Heart right ventricle (tissue), 16 donors: ENCODE results near the gene ASXL1. TPM values are rescaled to one million over a fixed set of nuclear protein-coding genes. Genes with fewer than 3 reads are reported as not detected.

Source experiments
- ATAC-seq, 8 donors: fragments of 200-7000 bp; cut with Tn5 transposase; one replicate each; pipeline ENCODE4 v1.9.1; 2020; ENCODE audit warnings: mild to moderate bottlenecking in 8 of 8, moderate library complexity in 8 of 8, moderate number of reproducible peaks in 1 of 8
- DNase-seq, 2 donors: peaks; one replicate each; pipeline ENCODE4 v3.0.0-alpha.2; 2020
- H3K27ac ChIP-seq, 10 donors: fragments of 200-600 bp; sonication (generic) in 2 of 10; one replicate each; pipeline versions ENCODE4 v1.5.0 to v1.8.0; 2020 to 2022; ENCODE audit warnings: mild to moderate bottlenecking in 3 of 10
- H3K27me3 ChIP-seq, 7 donors: fragments of 200-600 bp; one replicate each; pipeline ENCODE4 v1.8.0; 2021 to 2022; ENCODE audit warnings: mild to moderate bottlenecking in 2 of 7
- H3K36me3 ChIP-seq, 9 donors: fragments of 200-600 bp; sonication (generic) in 1 of 9; one replicate each; pipeline versions ENCODE4 v1.5.0 to v1.8.0; 2020 to 2022; ENCODE audit warnings: mild to moderate bottlenecking in 2 of 9
- H3K4me1 ChIP-seq, 9 donors: fragments of 200-600 bp; sonication (generic) in 1 of 9; one replicate each; pipeline versions ENCODE4 v1.5.0 to v1.8.0; 2020 to 2022; ENCODE audit warnings: mild to moderate bottlenecking in 4 of 9
- H3K4me3 ChIP-seq, 10 donors: fragments of 200-600 bp; sonication (generic) in 2 of 10; one replicate each; pipeline versions ENCODE4 v1.5.0 to v1.8.0; 2020 to 2022; ENCODE audit warnings: mild to moderate bottlenecking in 7 of 10, moderate library complexity in 2 of 10
- H3K9me3 ChIP-seq, 11 donors: fragments of 200-600 bp in 10 of 11; sonication (generic) in 2 of 11; one replicate each; pipeline versions ENCODE4 v1.5.0 to v1.8.0; 2013 to 2022; ENCODE audit warnings: mild to moderate bottlenecking in 2 of 11, control low read depth in 1 of 11, moderate library complexity in 1 of 11
- CTCF ChIP-seq, 9 donors: fragments of 200-600 bp; sonication (generic) in 2 of 9; IDR thresholded peaks; one replicate each; pipeline versions ENCODE4 v1.5.0 to v1.8.0; 2021 to 2022; ENCODE audit warnings: antibody characterized with exemption in 9 of 9, mild to moderate bottlenecking in 5 of 9, moderate library complexity in 1 of 9
- WGBS, 2 donors: extraction: QIAGEN DNeasy Blood & Tissue Kit; methylation state at CpG; one replicate each; pipeline ENCODE4 v1.1.7; 2013; ENCODE audit warnings: inconsistent platforms in 1 of 2; 5-methylcytosine and 5-hydroxymethylcytosine counted together
- intact Hi-C, 10 donors: fragments of 100-400 bp; cut with DNase I; formaldehyde crosslinking; loops; one replicate each; pipeline versions ENCODE4 v1.11.1 to v1.14.2; 2022
- polyA plus RNA-seq, 2 donors: library from polyadenylated mRNA; stranded (reverse); fragments of 200-250 nt; gene quantifications; one replicate each; pipeline ENCODE4 v1.2.3, GENCODE V29; 2013
- total RNA-seq, 10 donors: library from RNA; stranded (reverse); fragmentation: NEBNext Ultra II Directional in 3 of 10; extraction: Animal tissue kit (Norgen Biotek cat#: 25700) in 3 of 10; gene quantifications; one replicate each; pipeline versions ENCODE4 v1.2.1 to v1.2.4, GENCODE V29; 2021 to 2023
- donor health status: Arrhythmogenic right ventricular cardiomyopathy.
- donor health status: ischemic (EF 13 %, LVEDD 7.1; RV severe dilation, severe dysfunction).
- donor health status: healthy with polysubstance abuse.
- donor health status: DM: no; HTN: yes; CAD: no.
- donor health status: DM: no; HTN: no; CAD: no.
- donor health status: ischemic (EF 25% LVEDD 6.9; RV normal size, moderate dysfunction).
- donor health status: ischemic (EF 25% LVEDD 5.7; RV mildly dilated, moderate dysfunction).
- donor health status: healthy.
- donor health status: DM: yes; HTN: yes; CAD: no.
- donor health status: Ischemic cardiomyopathy.
- donor health status: ischemic (EF 35%, LVEDD 5.7; RV mildly dilated, moderate dysfunction).
- donor health status: nonischemic (EF 11% LVEDD 7.7; RV severe dilation, severe dysfunction).
- donor health status: DM: yes; HTN: yes; CAD: no.
- donor health status: PGD.
- donor health status: ischemic (EF 29% LVEDD 5.4; RV normal size, mild dysfunction).
- donor health status: nonischemic (EF 23%, LVEDD 6.1; RV moderate dilation, normal function).

ASXL1 gene
- total and polyA plus RNA-seq, 12 donors, result 10.0 to 39.4 (median 28.2) TPM

GRCh38 chr20:32445539-32446273 lies 87.6 kb downstream of the ASXL1 start:
- Histone ChIP-seq H3K4me1 (peaks cover 5 to 51% (median 33%) of the 10 kb centered on the region in 9 donors), H3K27ac (peak overlapping the region in 1 of 10 donors; percentile 7), H3K27me3 (no peaks in the 10 kb centered on the region), H3K9me3 (no peaks in the 10 kb centered on the region), H3K4me3 (no peak overlapping the region), H3K36me3 (peaks cover 0 to 85% (median 11%) of the 10 kb centered on the region in 9 donors)
- intact Hi-C loops, result no loop called here
- WGBS, 2 donors, result 40 to 58% methylated on average over 11 to 12 of the region's 12 CpGs
- ATAC-seq, result peak in 1 of 8 donors; percentile 15
- no peak for TF ChIP-seq CTCF (IDR thresholded peaks at IDR 0.05)
- no peak for DNase-seq

DNA sequence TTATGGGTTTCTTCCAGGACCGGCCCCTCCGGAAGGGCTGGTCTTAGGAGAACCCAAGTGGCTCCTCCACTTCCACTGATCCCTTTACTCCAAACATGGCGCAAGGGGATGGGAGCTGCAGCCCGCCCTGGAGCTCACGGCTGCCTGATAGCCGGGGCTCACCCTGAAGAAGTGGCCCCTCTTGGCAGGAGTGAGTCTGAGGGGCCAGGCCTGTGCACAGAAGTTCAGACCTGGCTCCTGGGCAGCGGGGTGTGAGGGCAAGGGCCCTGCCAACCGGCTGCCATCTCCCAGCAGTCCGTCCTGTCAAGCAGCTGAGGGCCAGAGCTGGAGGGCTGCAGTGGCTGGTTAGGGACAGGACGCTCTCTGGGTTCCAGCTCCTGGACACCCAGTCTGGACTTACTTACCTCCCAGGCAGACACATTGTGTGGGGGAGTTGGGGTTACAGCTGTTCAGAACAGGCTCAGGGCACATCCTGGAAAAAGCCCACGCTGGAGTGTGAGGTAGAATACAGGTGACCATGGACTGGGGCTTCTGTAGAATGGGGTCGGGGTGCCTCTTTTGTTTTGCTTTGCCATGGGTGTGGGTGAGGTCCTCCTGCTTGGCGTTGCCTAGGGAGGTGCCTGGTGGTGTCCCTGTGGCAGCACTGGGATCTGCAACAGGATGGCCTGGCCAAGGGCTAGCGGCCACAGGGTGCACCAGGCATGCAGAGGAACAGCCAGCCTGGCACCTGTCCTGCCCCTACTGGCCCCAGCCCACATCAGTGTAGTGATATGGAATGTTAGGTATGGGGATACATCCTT lies 88.4 kb downstream of the ASXL1 start:
- peaks cover 0 to 85% (median 10%) of the 10 kb centered on the region in 9 donors for H3K36me3 ChIP-seq
- no peak for TF ChIP-seq CTCF (IDR thresholded peaks at IDR 0.05)
- DNase-seq (no peak), ATAC-seq (peak in 3 of 8 donors; percentile 4 to 38 (median 23))
- no peaks in the 10 kb centered on the region for H3K9me3 ChIP-seq
- H3K4me3 ChIP-seq, result no peak overlapping the region
- WGBS, 2 donors, result 81 to 89% methylated on average over 14 of the region's 14 CpGs
- peaks cover 5 to 59% (median 38%) of the 10 kb centered on the region in 9 donors for H3K4me1 ChIP-seq
- intact Hi-C loops, result no loop called here
- no peak overlapping the region for H3K27ac ChIP-seq
- no peaks in the 10 kb centered on the region for H3K27me3 ChIP-seq

DNA sequence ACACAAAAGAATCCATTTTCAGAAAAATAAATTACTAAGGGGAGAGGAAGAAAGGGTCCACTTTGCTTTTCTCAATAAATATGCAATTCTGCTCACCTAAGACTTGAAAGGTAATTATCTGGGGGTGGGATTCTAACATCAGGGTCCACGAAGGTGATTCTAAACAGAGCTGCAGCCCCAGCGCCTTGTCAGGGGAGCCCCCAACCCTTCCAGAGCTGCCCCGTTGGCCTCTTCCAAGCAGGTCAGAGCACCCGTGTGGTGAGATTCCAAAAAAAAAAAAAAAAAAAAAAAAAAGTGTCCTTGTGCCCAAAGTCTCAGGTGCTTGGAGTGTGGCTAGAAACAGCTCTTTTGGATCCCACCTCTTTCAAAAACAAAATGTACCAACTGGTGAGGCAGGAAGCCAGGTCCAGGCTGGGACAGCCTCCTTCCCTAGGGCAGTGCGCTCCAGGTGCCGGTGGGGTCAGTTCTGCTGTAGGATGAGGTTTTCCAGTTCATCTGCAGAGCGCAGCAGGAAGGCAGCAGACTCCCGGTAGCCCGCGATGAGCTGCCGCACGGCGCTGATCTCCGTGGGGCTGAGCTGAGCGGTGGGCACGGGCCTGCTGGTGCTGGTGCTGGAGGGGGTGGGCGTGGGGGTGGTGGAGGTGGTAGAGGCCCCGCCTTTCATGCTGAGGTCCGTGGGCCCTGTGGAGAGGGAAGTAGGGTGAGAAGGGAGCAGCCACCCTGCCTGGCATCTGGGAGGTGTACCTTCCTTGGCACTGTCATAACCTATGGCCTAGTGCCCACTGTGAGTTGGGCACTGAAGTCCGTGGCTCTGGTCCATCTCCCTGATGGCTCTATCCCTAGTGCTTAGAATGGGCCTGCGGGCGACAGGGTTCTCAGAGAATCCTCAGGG lies 89.3 kb downstream of the ASXL1 start:
- Histone ChIP-seq H3K9me3 (no peaks in the 10 kb centered on the region), H3K27me3 (no peaks in the 10 kb centered on the region), H3K4me1 (peaks cover 5 to 65% (median 40%) of the 10 kb centered on the region in 9 donors), H3K36me3 (peaks cover 0 to 87% (median 9%) of the 10 kb centered on the region in 9 donors), H3K4me3 (no peak overlapping the region), H3K27ac (peak overlapping the region in 1 of 10 donors; percentile 56)
- intact Hi-C loops, result no loop called here
- WGBS, 2 donors, result 80 to 82% methylated on average over 22 of the region's 22 CpGs
- ATAC-seq (peak in 5 of 8 donors; percentile 19 to 47 (median 41)), DNase-seq (no peak)
- no peak for TF ChIP-seq CTCF (IDR thresholded peaks at IDR 0.05)
